Activated naive CD8-positive, alpha-beta T cell treated with anti-CD3 and anti-CD28 coated beads, Interleukin-2, amount 50 U/mL, for 16 hours (primary cell): ENCODE data around the gene PLXNA4.

ENCODE experiments used
- DNase-seq: peaks from one replicate; pipeline ENCODE4 v3.0.0-alpha.2; 2020; ENCODE audit warnings: low read depth, low spot score

PLXNA4 gene

GRCh38 chr7:132471515-132471914 lies 104.8 kb downstream of the PLXNA4 start:
- DNase-seq, result no peak

- no peak for DNase-seq
These were observed 106.6 kb downstream of the PLXNA4 start for GRCh38 chr7:132469681-132470080.

GRCh38 chr7:132469264-132469663 lies 107.0 kb downstream of the PLXNA4 start:
- no peak for DNase-seq

GRCh38 chr7:132466367-132466766 lies 109.9 kb downstream of the PLXNA4 start:
- DNase-seq, result no peak

GRCh38 chr7:132465516-132465915 lies 110.8 kb downstream of the PLXNA4 start:
- DNase-seq, result no peak

- no peak for DNase-seq
These were observed 111.5 kb downstream of the PLXNA4 start for GRCh38 chr7:132464740-132465139.

- DNase-seq, result no peak
These were observed 112.3 kb downstream of the PLXNA4 start for GRCh38 chr7:132463922-132464321.

GRCh38 chr7:132462478-132462877 lies 113.8 kb downstream of the PLXNA4 start:
- DNase-seq, result no peak

GRCh38 chr7:132461032-132461592 lies 115.2 kb downstream of the PLXNA4 start:
- DNase-seq, result no peak

GRCh38 chr7:132458729-132459128 lies 117.5 kb downstream of the PLXNA4 start:
- no peak for DNase-seq

- DNase-seq, result no peak
These were observed 118.6 kb downstream of the PLXNA4 start for GRCh38 chr7:132457658-132458057.

GRCh38 chr7:132456418-132456817 lies 119.9 kb downstream of the PLXNA4 start:
- no peak for DNase-seq

- no peak for DNase-seq
These were observed 120.9 kb downstream of the PLXNA4 start for GRCh38 chr7:132455378-132455777.

- no peak for DNase-seq
These were observed 122.4 kb downstream of the PLXNA4 start for GRCh38 chr7:132453826-132454225.

GRCh38 chr7:132451161-132451560 lies 125.1 kb downstream of the PLXNA4 start:
- DNase-seq, result no peak

GRCh38 chr7:132450696-132451095 lies 125.6 kb downstream of the PLXNA4 start:
- DNase-seq, result no peak

GRCh38 chr7:132450188-132450587 lies 126.1 kb downstream of the PLXNA4 start:
- no peak for DNase-seq

GRCh38 chr7:132446666-132447278 lies 129.5 kb downstream of the PLXNA4 start:
- DNase-seq, result no peak

- DNase-seq, result no peak
These were observed 130.0 kb downstream of the PLXNA4 start for GRCh38 chr7:132446260-132446659.

- no peak for DNase-seq
These were observed 132.3 kb downstream of the PLXNA4 start for GRCh38 chr7:132443761-132444520.

- no peak for DNase-seq
These were observed 134.3 kb downstream of the PLXNA4 start for GRCh38 chr7:132441935-132442334.

GRCh38 chr7:132440151-132440550 lies 136.1 kb downstream of the PLXNA4 start:
- no peak for DNase-seq

- no peak for DNase-seq
These were observed 137.3 kb downstream of the PLXNA4 start for GRCh38 chr7:132438926-132439325.
